Germinal center (tissue), 1 donor: ENCODE results near the gene CACNB3.
"Not testable (repeated sequence)": the region's sequence is repeated elsewhere in the genome, so short reads cannot be mapped to it uniquely, and the experiment has no call there.

Experiments used
- DNase-seq: peaks from one replicate; pipeline ENCODE4 v3.0.0; 2012; ENCODE audit warnings: mixed read lengths, low spot score

The CACNB3 gene

DNA sequence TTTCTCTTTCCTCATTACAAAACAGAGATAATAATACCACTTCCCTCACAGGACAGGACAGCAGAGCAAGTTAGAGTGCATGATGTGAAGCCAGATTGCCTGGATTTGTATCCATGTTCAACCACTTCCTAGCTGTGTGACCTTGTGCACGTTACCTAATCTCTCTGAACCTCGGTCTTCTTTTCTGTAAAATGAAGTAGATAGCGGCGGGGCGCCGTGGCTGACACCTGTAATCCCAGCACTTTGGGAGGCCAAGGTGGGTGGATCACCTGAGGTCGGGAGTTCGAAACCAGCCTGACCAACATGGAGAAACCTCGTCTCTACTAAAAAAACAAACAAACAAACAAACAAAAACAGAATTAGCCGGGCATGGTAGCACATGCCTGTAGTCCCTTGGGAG is 36.6 kb downstream of the CACNB3 start:
- DNase-seq, result not testable (repeated sequence)

DNA sequence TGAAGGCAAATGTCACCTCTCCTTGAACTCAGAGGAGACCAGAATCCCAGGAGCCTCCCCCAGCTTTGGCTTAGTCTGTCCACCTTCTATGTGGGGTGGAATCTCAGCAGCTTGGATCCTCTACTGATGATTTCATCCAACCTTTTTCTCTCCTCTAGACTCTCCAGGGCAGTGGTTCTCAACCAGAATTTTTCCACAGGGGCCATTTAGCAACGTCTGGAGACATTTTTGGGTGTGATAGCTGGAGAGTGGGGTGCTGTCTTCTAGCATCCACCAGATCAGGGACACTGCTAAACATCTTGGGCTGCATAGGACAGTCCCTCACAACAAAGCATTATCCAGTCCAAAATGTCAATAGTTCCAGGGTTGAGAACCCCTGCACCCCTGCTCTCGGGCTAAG is 38.1 kb downstream of the CACNB3 start:
- no peak for DNase-seq

DNA sequence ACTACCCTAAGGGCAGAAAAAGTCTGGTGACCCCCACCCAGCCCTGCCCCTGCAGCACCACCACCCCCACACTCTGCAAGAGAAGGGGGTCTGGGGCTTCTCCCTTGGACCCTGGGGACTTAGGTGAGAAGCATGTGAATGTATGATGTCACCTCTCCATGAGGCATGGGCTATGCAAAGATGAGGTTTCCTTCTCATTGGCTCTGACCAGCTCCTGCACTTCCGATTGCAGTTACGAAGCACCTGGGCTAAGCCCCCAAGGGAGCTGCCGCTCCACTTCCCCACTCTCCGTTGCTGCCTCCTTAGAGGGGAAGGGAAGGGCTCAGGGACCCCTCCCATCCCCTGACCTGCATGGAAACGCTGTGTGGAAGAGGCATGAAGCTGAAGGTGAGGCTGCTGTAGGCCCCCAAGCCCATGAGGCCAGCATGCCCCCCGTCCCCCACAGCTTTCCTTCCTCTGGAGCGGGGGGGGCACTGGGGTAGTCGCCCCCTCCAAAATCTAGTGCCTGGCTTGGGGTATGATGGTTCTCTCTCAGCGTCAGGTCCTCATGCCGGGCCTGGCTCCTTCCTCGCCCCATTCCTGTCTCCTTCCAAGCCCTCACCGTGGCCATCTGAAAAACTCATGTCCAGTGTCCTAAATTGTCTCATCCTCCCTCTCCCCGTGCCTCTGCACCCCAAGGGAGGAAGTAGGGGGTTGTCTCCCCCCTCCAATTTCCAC is 39.1 kb downstream of the CACNB3 start:
- peak; percentile 70 for DNase-seq

DNA sequence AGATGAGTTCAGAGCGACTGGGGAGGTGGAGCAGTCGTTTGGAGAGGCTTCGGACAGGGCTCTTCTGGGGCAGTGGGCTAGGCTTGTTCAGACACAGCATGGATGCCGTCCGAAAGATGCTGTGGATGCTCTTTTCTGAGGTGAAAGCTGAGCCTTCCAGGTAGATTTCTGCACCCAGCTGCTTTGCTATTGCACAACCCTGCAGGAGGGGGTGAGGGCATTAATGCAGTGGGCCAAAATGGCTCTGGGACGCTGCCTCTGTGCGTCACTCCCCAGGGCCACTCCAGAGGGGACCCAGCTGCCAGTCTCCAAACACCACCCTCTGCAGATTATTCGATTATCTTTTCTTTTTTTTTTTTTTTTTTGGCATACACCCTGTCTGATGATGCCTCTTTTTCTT is 39.7 kb downstream of the CACNB3 start:
- no peak for DNase-seq

DNA sequence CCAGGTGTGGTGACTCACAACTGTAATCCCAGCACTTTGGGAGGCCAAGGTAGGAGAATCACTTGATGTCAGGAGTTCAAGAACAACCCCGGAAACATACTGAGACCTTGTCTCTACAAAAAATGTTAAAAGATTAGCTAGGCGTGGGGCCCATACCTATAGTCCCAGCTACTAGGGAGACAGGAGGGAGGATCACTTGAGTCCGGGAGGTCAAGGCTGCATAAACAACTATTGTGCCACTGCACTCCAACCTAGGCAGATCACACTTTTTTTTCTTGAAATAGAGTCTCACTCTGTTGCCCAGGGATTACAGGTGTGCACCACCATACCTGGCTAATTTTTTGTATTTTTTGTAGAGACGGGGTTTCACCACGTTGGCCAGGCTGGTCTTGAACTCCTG is 41.3 kb downstream of the CACNB3 start:
- no peak for DNase-seq

DNA sequence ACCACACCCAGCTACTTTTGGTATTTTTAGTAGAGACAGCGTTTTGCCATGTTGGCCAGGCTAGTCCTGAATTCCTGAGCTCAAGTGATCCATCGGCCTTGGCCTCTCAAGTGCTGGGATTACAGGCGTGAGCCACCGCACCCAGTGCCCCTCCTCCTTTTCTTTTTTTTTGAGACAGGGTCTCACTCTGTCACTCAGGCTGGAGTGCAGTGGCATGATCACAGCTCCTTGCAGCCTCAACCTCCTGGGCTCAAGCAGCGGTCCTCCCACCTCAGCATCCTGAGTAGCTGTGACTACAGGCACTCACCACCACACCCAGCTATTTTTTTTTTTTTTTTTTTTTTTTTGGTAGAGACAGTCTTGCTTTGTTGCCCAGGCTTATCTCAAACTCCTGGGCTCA is 41.9 kb downstream of the CACNB3 start:
- not testable (repeated sequence) for DNase-seq

DNA sequence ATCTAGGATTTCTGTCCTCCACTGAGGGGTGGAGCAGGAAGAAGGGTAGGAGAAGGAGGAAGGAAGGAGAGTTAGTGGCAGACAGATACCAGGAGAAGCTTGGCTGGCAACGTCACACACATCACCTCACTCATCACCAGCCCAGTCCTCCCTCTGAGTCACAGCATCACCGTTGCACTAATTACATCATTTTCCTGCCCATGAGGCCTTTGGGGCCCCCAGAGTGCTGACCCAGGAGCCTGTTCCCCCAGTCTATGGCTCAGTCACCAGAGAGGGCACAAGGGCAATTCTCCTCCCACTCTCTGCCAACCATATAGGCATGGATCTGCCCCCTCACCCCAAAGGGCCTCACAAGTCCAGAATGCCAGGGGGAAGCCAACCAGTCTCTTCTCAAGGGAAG is 42.8 kb downstream of the CACNB3 start:
- DNase-seq, result no peak

DNA sequence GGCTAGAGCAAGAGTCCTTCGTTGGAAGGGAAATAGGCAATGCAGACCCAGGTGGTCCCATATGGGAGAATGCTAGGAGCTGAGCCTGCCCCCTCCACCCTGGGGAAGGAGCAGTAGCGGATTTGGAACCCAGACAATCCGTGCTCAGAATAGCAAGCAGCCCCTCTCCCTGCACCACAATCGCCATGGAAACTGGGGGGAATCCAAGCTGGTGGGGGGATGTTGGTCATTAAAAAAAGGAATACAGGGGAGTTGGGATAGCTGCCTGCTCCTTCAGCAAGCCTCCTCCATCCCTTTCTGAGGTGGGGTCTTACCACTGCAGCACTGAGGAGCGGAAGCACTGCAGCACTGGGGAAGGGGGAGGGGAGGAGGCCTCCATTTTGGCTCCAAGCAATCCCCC is 44.5 kb downstream of the CACNB3 start:
- DNase-seq, result no peak

DNA sequence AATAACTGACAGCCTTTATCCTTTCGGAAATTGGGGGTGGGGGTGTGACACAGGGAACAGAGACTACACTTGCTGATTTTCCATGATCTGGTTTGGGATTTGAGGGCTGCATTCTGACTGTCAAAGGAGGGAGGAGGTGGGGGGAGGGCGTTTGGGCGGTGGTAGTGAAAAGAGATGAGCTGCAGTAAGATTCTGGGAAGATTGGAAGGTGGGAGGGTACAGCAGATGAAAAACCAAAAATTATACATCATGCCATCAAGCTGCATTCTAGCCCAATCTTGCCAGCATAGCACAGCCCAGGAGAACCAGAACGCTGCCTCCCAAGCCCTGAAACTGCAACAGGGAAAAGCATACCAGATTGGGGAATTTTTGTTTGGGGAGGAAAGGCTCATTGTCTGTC is 45.0 kb downstream of the CACNB3 start:
- no peak for DNase-seq

DNA sequence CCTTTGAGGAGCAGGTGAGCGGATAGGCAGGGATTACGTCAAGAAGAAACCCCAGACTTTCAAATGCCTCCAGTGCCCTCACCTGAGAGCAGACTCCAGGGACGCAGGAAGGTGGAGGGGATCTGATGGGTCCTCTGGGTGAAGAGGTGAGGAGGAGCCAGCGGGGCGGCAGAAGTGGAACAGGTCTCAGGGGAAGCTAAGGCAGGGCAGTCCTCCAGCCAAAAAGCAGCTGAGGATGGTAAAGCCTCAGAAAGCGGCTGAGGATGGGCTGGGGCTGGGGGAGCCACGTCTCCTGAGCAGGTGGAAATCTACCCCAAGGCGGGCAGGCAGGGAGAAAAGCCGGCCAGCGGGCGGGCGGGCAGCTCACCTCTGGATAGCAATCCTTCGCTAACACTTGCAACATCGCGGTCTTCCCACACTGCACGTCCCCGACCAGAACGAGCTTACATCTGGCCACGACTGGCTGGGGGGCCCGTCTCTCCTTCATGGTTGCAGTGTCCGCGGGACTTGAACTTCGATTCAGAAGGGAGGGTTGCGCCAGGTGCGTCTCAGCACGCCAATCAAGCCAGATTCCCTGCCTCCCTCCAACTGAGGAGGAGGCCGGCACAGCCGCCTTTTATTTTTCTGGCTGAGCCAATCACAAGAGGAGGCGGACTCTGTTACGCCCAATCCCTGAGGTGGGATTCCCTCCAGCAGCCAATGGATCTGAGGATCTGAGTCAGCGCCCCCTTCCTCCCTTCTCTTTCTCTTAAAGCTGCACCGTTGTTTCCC is 47.2 kb downstream of the CACNB3 start, which contains the start of gene RND1:
Gene RND1 (minus strand): TSS at position 590 of the 771 bp plus-strand sequence. CDS start 103 bp downstream, at position 487.
- peak; percentile 89 for DNase-seq

DNA sequence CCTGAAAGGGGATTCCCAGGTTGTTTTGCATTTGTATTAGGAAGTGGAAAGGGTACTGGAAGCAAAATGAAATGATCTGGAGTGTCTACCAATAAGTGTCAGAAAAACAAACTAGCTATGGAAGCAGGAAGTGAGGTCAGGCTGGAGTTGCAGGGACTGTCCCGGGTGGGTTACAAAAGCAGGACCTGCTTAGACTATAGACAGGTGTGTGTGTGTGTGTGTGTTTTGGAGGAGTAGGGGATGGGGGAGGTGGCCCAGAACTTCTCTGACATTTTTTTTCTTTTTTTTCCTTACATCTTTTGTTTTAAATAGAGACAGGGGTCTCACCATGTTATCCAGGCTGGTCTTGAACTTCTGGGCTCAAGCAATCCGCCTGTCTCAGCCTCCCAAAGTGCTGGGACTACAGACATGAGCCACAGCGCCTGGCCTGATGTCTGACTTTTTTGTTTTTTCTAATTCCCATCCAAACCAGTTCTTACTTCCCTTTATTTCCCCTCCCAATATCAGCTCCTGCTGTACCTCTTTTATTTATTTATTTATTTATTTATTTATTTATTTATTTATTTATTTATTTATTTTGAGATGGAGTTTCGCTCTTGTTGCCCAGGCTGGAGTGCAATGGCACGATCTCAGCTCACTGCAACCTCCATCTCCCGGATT is 47.9 kb downstream of the CACNB3 start:
- no peak for DNase-seq

DNA sequence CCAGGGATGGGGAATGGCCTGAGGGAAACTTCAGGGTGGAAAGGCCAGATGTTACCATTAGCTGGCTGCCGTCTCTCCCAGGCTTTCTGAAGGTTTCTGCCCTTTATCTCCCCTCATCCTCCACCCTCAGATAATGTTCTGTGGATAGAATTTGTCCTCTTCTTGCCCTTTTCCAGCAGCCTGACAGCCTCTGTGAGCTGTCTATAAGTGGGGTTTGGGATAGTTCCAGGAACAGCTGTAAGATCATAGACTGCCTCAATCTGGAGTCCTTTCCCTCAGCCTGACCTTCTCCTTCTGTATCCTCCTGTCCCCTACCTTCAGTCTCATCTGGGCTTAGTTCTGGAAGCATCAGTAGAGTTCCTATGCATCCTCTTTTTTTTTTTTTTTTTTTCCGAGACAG is 50.2 kb downstream of the CACNB3 start:
- no peak for DNase-seq

DNA sequence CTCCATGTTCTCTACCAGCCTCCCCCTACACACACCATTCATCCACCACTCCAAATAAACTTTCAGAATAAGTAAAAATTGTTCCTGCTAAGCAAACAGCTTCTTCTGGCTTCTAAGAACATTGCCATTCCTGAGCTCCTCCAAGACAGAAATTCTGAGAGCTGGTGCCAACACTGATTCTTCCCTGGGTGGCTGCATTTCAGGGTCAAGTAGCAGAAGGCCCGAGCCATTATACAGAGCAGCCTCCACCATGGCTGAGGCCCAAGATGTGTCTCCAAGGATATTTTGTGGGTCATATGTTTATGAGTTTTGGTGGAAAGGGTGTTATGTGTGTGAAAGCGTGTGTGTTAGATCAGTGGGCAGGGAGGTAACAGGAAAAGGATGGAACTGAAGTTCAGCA is 50.9 kb downstream of the CACNB3 start:
- no peak for DNase-seq

DNA sequence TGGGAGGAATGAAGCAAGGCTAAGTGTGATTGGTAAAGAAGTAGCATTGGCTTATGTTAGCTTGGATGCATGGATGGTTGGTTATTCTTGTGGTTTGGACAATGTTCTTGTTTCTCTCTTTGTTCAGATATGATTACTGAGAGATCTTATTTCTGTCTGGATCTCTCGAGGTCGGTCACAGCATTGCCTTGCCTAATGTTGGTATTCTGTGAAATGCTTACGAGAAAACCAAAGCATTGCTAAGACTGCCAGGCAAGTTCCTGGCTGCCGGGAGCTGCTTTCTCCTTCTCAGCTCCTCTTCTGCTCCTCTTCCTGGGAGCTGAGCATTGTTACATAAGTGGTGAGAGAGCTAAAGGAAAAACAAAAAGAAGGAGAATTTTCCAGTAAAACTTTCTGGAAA is 54.8 kb downstream of the CACNB3 start:
- DNase-seq, result no peak

DNA sequence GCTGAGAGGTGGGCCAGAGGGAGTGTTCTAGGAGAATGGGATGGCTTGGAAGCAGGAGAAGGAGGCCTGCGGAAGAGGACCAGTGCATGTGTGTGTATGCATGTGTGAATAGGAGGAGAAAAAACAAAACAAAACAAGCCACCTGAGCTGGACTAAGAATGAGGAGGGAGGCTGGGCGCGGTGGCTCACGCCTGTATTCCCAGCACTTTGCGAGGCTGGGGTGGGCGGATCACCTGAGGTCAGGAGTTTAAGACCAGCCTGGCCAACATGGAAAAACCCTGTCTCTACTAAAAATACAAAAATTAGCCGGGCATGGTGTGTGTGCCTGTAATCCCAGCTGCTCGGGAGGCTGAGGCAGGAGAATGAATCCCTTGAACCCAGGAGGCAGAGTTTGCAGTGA is 55.2 kb downstream of the CACNB3 start:
- not testable (repeated sequence) for DNase-seq

DNA sequence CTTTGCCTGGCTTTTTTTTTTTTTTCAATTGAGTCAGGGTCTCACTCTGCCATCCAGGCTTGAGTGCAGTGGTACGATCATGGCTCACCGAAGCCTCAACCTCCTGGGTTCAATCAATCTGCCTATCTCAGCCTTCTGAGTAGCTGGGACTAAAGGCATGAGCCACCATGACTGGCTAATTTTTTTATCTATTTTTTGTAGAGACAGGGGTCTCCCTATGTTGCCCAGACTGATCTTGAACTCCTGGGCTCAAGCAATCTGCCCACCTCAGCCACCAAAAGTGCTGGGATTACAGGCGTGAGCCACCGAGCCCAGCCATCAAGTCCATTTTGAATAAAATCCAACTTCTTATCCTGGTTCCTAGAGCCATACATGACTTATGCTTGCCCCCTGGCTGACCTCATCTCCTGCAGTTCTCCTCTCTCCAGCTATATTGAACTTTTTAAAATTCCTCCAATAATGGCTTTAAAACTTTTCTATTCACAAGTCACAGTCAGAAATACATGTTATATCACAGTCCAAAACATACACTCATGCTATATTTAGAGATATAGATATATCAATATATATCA is 57.7 kb downstream of the CACNB3 start:
- no peak for DNase-seq
